OCI-LY7 (cell line): ENCODE results near the gene SPATA21. TPM values are rescaled to one million over a fixed set of nuclear protein-coding genes. Genes with fewer than 3 reads are reported as not detected.

ENCODE experiments used
- BruUV-seq: library from RNA; stranded (reverse); fragments of 400-500 nt; replicated peaks from 2 replicates; lab custom pipeline; 2021; lab: Mats Ljungman, UMichigan
- CTCF ChIA-PET: fragments of 300-600 bp; sonication (Branson Sonifier 250); formaldehyde crosslinking; loops from one replicate; lab custom pipeline; 2022; ENCODE audit warnings: antibody characterized with exemption; ENCODE audit not compliant: unreplicated experiment; lab: Charles Lee
- POLR2A ChIA-PET: fragments of 300-600 bp; sonication (Branson Sonifier 250); formaldehyde crosslinking; loops from one replicate; lab custom pipeline; 2022; ENCODE audit warnings: antibody characterized with exemption; lab: Charles Lee
- DNase-seq: peaks from one replicate; pipeline ENCODE4 v3.0.0-alpha.2; 2015; ENCODE audit warnings: low spot score
- H2AFZ ChIP-seq: fragments of 200-600 bp; sonication (generic), shearing (Covaris generic); 2 replicates; pipeline ENCODE4 v1.6.1; 2014; ENCODE audit warnings: mild to moderate bottlenecking, antibody characterized with exemption, low read length, moderate library complexity
- H3K27ac ChIP-seq: fragments of 200-600 bp; sonication (generic); 2 replicates; pipeline ENCODE4 v1.5.1; 2014; ENCODE audit warnings: mixed run types, low read depth, mild to moderate bottlenecking, moderate library complexity, low read length, inconsistent platforms; ENCODE audit not compliant: poor library complexity, severe bottlenecking
- H3K36me3 ChIP-seq: fragments of 200-600 bp; sonication (generic); 2 replicates; pipeline ENCODE4 v1.6.1; 2014; ENCODE audit warnings: mild to moderate bottlenecking, antibody characterized with exemption, low read length, moderate library complexity, mixed read lengths; ENCODE audit not compliant: insufficient read depth
- H3K4me1 ChIP-seq: fragments of 200-600 bp; sonication (generic); 2 replicates; pipeline ENCODE4 v1.5.1; 2014; ENCODE audit warnings: mild to moderate bottlenecking, low read length; ENCODE audit not compliant: insufficient read depth, poor library complexity, severe bottlenecking
- H3K4me2 ChIP-seq: fragments of 200-600 bp; sonication (generic); 2 replicates; pipeline ENCODE4 v1.6.1; 2014; ENCODE audit warnings: mild to moderate bottlenecking, low read length
- H3K4me3 ChIP-seq: fragments of 200-600 bp; sonication (generic); 2 replicates; pipeline ENCODE4 v1.5.1; 2014; ENCODE audit warnings: mild to moderate bottlenecking, low read depth, low read length; ENCODE audit not compliant: poor library complexity, severe bottlenecking
- H3K79me2 ChIP-seq: fragments of 200-600 bp; sonication (generic); 2 replicates; pipeline ENCODE4 v1.6.1; 2016; ENCODE audit warnings: low read depth, mild to moderate bottlenecking, low read length, moderate library complexity, mixed read lengths; ENCODE audit not compliant: insufficient read depth
- H3K9me2 ChIP-seq: fragments of 200-600 bp; sonication (generic); 2 replicates; pipeline ENCODE4 v1.6.1; 2016; ENCODE audit warnings: mild to moderate bottlenecking, low read length, mixed read lengths; ENCODE audit not compliant: insufficient read depth
- H3K9me3 ChIP-seq: fragments of 200-600 bp; sonication (generic); 2 replicates; pipeline ENCODE4 v1.6.1; 2014; ENCODE audit warnings: mild to moderate bottlenecking, mixed run types, low read length, mixed read lengths
- H4K20me1 ChIP-seq: fragments of 200-600 bp; sonication (generic); 2 replicates; pipeline ENCODE4 v1.6.1; 2014; ENCODE audit warnings: mild to moderate bottlenecking, antibody characterized with exemption, low read length, moderate library complexity, mixed read lengths; ENCODE audit not compliant: insufficient read depth
- CTCF ChIP-seq: fragments of 200-600 bp; sonication (generic); conservative IDR thresholded peaks from 2 replicates; pipeline ENCODE4 v1.5.1; 2014; ENCODE audit warnings: mild to moderate bottlenecking, antibody characterized with exemption, low read length, moderate library complexity, mixed read lengths
- EZH2phosphoT487 ChIP-seq: fragments of 200-600 bp; sonication (generic); IDR thresholded peaks from 2 replicates; pipeline ENCODE4 v1.6.1; 2018; ENCODE audit warnings: low read depth, borderline replicate concordance, mild to moderate bottlenecking, mixed run types, antibody characterized with exemption, low read length, moderate library complexity, mixed read lengths
- intact Hi-C: fragments of 100-400 bp; cut with micrococcal nuclease; formaldehyde crosslinking; loops from one replicate; pipeline ENCODE4 v1.10.0; 2022; ENCODE audit not compliant: unreplicated experiment
- total RNA-seq, 2 experiments: library from RNA; depleted of rRNA in 1 of 2; stranded (reverse); fragments of >200 nt in 1 of 2; shearing (Covaris generic) in 1 of 2; gene quantifications; 2 replicates each; pipeline ENCODE4 v1.2.3, GENCODE V29; 2014 to 2022

Gene SPATA21
- total RNA-seq, 2 experiments from 2014 or later = 0.40 TPM; not detected in 1

- no TSS peak for BruUV-seq
- Histone ChIP-seq H3K4me3 (no peak overlapping the region), H3K4me1 (peaks cover 23% of the 10 kb centered on the region), H3K79me2 (no peaks in the 10 kb centered on the region), H3K36me3 (peaks cover 94% of the 10 kb centered on the region), H3K9me3 (no peaks in the 10 kb centered on the region), H4K20me1 (no peaks in the 10 kb centered on the region), H3K9me2 (no peaks in the 10 kb centered on the region), H2AFZ (no peak overlapping the region), H3K4me2 (no peak overlapping the region), H3K27ac (no peak overlapping the region)
- intact Hi-C loops = no loop called here
- POLR2A ChIA-PET = interaction anchor here (0.6 kb wide), 1 partner anchor 877 kb away, joined by 5 read pairs; no protein-coding TSS in a partner anchor
- CTCF ChIA-PET = no interaction called here
- TF ChIP-seq CTCF = no peak
- TF ChIP-seq EZH2phosphoT487 = no peak
- no peak for DNase-seq
These were observed 11.8 kb upstream of the SPATA21 start for GRCh38 chr1:16449065-16449464.

GRCh38 chr1:16447641-16448040 is 10.4 kb upstream of the SPATA21 start:
- Histone ChIP-seq H3K4me1 (peaks cover 30% of the 10 kb centered on the region), H3K4me3 (no peak overlapping the region), H4K20me1 (no peaks in the 10 kb centered on the region), H3K9me2 (no peaks in the 10 kb centered on the region), H3K9me3 (no peaks in the 10 kb centered on the region), H3K36me3 (peaks cover 89% of the 10 kb centered on the region), H3K4me2 (no peak overlapping the region), H3K27ac (no peak overlapping the region), H2AFZ (no peak overlapping the region), H3K79me2 (peaks cover 3% of the 10 kb centered on the region; the same call in 1 of the 2 replicates)
- no peak for DNase-seq
- POLR2A ChIA-PET = no interaction called here
- intact Hi-C loops = no loop called here
- TF ChIP-seq EZH2phosphoT487 (no peak), CTCF (no peak)
- BruUV-seq = no TSS peak
- CTCF ChIA-PET = no interaction called here

GRCh38 chr1:16446116-16446515 is 8.9 kb upstream of the SPATA21 start:
- H3K9me2 ChIP-seq = no peaks in the 10 kb centered on the region
- ChIA-PET CTCF (no interaction called here), POLR2A (no interaction called here)
- H3K4me3 ChIP-seq = no peak overlapping the region
- peaks cover 32% of the 10 kb centered on the region for H3K4me1 ChIP-seq
- intact Hi-C loops = no loop called here
- H3K4me2 ChIP-seq = no peak overlapping the region
- TF ChIP-seq CTCF (no peak), EZH2phosphoT487 (no peak)
- H3K79me2 ChIP-seq = peaks cover 18% of the 10 kb centered on the region
- peaks cover 74% of the 10 kb centered on the region for H3K36me3 ChIP-seq
- DNase-seq = no peak
- H2AFZ ChIP-seq = no peak overlapping the region
- no peaks in the 10 kb centered on the region for H3K9me3 ChIP-seq
- H4K20me1 ChIP-seq = no peaks in the 10 kb centered on the region
- no peak overlapping the region for H3K27ac ChIP-seq
- no TSS peak for BruUV-seq
